ENCODE measurements around the gene HES2.

Gene HES2

GRCh38 chr1:6410248-6410893 lies 9.3 kb downstream of the HES2 start:
- no peak for TF ChIP-seq CTCF (IDR thresholded peaks at IDR 0.05; ENCODE audit: control insufficient read depth, insufficient read depth, low read depth, low read length, missing control alignments)

GRCh38 chr1:6409733-6410132 lies 10.0 kb downstream of the HES2 start:
- no peak for DNase-seq (ENCODE audit: low read depth)
- no peak overlapping the region for H3K4me3 ChIP-seq (ENCODE audit: control insufficient read depth, low read depth, low read length)
- TF ChIP-seq CTCF (IDR thresholded peaks at IDR 0.05; ENCODE audit: control insufficient read depth, insufficient read depth, low read depth, low read length, missing control alignments): no peak

More at GRCh38 chr1:6410248-6410893, 9.3 kb downstream of the HES2 start:
- no peak overlapping the region for H3K4me3 ChIP-seq (ENCODE audit: control insufficient read depth, low read depth, low read length)
- DNase-seq (ENCODE audit: low read depth): no peak

GRCh38 chr1:6409053-6409452 lies 10.7 kb downstream of the HES2 start:
- no peak for TF ChIP-seq CTCF (IDR thresholded peaks at IDR 0.05; ENCODE audit: control insufficient read depth, insufficient read depth, low read depth, low read length, missing control alignments)
- H3K4me3 ChIP-seq (ENCODE audit: control insufficient read depth, low read depth, low read length): no peak overlapping the region
- no peak for DNase-seq (ENCODE audit: low read depth)

- DNase-seq (ENCODE audit: low read depth): no peak
- no peak for TF ChIP-seq CTCF (IDR thresholded peaks at IDR 0.05; ENCODE audit: control insufficient read depth, insufficient read depth, low read depth, low read length, missing control alignments)
- H3K4me3 ChIP-seq (ENCODE audit: control insufficient read depth, low read depth, low read length): no peak overlapping the region
Measured at GRCh38 chr1:6408023-6408422, 11.7 kb downstream of the HES2 start.

- no peak for DNase-seq (ENCODE audit: low read depth)
- no peak for TF ChIP-seq CTCF (IDR thresholded peaks at IDR 0.05; ENCODE audit: control insufficient read depth, insufficient read depth, low read depth, low read length, missing control alignments)
- no peak overlapping the region for H3K4me3 ChIP-seq (ENCODE audit: control insufficient read depth, low read depth, low read length)
Measured at GRCh38 chr1:6401673-6402072, 18.0 kb downstream of the HES2 start.

- DNase-seq (ENCODE audit: low read depth): no peak
- no peak for TF ChIP-seq CTCF (IDR thresholded peaks at IDR 0.05; ENCODE audit: control insufficient read depth, insufficient read depth, low read depth, low read length, missing control alignments)
- H3K4me3 ChIP-seq (ENCODE audit: control insufficient read depth, low read depth, low read length): no peak overlapping the region
Measured at GRCh38 chr1:6399294-6399693, 20.4 kb downstream of the HES2 start.
